Prostate gland (tissue), 2 donors: ENCODE results near the gene LYVE1.

Source experiments
- POLR2A ChIP-seq: fragments of 450-650 bp; IDR thresholded peaks from one replicate; pipeline ENCODE4 v1.6.1; 2016; ENCODE audit warnings: antibody characterized with exemption, mild to moderate bottlenecking
- POLR2AphosphoS5 ChIP-seq: sonication (generic); formaldehyde crosslinking; IDR thresholded peaks from one replicate; pipeline ENCODE4 v1.6.1; 2017; ENCODE audit warnings: antibody characterized with exemption
- TF ChIP-seq, protein P1 (sequence below), 4 experiments: fragments of 200-600 bp in 2 of 4; fragments of 450-650 bp in 2 of 4; sonication (generic) in 2 of 4; IDR thresholded peaks; 1 replicate in 3 of 4; 2 replicates in 1 of 4; pipeline ENCODE4 v1.5.1; 2016 to 2019; ENCODE audit warnings: antibody characterized with exemption in 4 of 4, mild to moderate bottlenecking in 2 of 4, moderate library complexity in 2 of 4

DNA sequence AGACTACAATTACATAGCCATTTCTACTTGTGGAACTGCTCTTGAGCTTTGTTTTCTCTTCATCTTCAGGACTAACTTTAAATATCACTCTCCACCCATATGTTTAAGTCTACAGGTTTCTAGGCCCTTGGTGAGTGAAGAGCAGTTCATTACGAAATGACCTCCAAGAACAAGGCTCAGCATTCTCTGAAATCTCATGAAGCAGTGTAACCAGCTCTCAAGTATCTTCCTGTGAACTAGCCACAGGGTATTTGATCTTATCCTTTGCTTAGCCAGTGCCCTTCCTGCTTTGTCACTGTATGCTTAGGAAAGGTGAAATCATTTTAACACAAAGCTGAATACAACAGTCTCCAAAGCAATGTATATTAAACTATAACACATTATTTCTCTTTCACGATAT is 20.4 kb upstream of the LYVE1 start:
- TF ChIP-seq, protein P1, sequence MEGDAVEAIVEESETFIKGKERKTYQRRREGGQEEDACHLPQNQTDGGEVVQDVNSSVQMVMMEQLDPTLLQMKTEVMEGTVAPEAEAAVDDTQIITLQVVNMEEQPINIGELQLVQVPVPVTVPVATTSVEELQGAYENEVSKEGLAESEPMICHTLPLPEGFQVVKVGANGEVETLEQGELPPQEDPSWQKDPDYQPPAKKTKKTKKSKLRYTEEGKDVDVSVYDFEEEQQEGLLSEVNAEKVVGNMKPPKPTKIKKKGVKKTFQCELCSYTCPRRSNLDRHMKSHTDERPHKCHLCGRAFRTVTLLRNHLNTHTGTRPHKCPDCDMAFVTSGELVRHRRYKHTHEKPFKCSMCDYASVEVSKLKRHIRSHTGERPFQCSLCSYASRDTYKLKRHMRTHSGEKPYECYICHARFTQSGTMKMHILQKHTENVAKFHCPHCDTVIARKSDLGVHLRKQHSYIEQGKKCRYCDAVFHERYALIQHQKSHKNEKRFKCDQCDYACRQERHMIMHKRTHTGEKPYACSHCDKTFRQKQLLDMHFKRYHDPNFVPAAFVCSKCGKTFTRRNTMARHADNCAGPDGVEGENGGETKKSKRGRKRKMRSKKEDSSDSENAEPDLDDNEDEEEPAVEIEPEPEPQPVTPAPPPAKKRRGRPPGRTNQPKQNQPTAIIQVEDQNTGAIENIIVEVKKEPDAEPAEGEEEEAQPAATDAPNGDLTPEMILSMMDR (IDR thresholded peaks at IDR 0.05), result no peak
- no peak for TF ChIP-seq POLR2A
- no peak for TF ChIP-seq POLR2AphosphoS5
